OCI-LY7 (cell line): ENCODE data around the gene RBMS1.

Experiments used
- CTCF ChIP-seq: fragments of 200-600 bp; sonication (generic); conservative IDR thresholded peaks from 2 replicates; pipeline ENCODE4 v1.5.1; 2014; ENCODE audit warnings: mild to moderate bottlenecking, antibody characterized with exemption, low read length, moderate library complexity, mixed read lengths
- EZH2phosphoT487 ChIP-seq: fragments of 200-600 bp; sonication (generic); IDR thresholded peaks from 2 replicates; pipeline ENCODE4 v1.6.1; 2018; ENCODE audit warnings: low read depth, borderline replicate concordance, mild to moderate bottlenecking, mixed run types, antibody characterized with exemption, low read length, moderate library complexity, mixed read lengths

DNA sequence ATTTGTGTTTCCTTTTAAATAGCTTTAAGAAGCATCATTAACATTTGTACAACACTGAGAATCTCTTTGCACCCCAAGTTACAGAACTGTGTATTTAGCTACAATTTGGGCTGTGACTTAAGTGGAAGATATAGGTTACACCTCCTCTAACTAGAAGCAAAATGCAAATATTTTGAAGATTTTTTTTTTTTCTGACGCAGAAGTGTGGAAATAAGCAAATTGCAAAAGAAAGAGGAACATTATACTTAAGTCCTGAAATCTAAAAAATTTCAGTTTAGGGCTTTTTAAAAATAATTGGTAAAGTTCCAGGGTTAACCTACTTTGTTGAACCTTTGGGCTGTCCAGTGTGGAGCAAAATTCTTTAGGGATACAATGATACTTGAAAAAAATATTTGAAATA is 41.4 kb upstream of the RBMS1 start:
- TF ChIP-seq CTCF, result no peak
- TF ChIP-seq EZH2phosphoT487, result no peak
